ENCODE data around the gene ARID5B.
A peak's percentile ranks its signal among the peaks of the same experiment; 100 is the strongest.
"Not testable (repeated sequence)": the region's sequence is repeated elsewhere in the genome, so short reads cannot be mapped to it uniquely, and the experiment has no call there.

The ARID5B gene

DNA sequence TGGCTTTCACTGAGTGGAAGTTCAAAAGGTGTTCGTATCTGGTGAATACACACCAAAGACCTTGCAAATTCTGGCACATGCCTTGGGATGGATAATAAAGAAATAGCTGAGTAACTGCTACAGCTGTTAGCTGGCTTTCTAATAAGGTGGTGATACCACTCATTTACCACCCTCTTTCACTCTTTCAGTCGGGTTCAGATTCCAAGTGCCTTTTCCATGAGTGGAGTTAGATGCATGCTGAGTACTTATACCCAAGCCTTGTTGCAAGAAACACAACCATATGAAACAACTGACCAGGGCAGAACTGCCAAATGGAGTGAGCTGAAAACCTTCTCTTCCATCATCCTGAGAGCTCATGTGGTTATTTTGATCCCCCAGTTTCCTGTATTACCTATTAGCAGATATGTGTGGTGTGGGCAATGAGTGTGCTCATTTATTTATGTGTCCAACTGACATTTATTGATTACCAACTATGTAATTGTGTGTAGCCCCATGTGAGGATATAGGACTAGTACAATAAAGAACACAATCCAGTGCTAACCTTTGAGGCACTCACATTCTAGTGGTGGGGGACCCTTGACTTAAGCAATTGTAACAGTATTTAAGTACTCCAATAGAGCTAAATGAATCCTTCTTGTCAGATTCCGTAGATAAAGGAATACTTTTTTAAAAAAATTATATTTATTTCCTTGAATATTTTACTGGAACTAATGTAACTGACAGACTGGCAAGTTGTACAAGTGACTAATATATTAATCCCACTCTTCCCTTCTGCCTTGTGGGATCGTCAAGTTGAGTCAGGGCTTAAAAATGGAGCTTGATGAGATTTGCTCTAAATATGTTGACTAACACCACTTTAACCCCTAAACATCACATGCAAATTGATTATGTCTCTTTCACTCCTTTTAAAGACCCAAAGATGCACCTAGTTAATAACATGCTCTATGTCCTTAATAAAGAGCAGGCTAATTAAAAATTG lies 124.7 kb downstream of the ARID5B start:
- DNase-seq, result no peak

GRCh38 chr10:62027841-62028501 lies 126.5 kb downstream of the ARID5B start:
- no peak for DNase-seq

- not testable (repeated sequence) for DNase-seq
Observed at GRCh38 chr10:62028502-62028842, 127.0 kb downstream of the ARID5B start.

DNA sequence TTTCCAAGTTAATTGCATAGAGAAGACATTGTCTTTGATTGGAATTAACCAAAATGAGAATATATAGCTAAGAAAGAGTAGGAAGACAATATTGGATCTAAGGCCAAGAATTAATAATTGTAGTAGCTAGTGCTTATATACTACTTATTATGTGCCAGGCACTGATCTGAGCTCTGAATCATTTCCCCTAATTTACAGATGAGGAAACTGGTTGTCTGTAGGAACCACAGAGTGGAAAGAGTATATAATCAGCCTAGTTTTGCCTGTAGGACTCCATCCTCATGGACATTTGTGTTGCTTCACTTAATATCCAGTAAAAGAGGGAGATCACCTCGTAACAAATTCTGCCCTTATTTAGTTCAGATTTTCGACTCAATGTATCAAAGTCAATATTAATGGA lies 127.9 kb downstream of the ARID5B start:
- DNase-seq, result no peak

DNA sequence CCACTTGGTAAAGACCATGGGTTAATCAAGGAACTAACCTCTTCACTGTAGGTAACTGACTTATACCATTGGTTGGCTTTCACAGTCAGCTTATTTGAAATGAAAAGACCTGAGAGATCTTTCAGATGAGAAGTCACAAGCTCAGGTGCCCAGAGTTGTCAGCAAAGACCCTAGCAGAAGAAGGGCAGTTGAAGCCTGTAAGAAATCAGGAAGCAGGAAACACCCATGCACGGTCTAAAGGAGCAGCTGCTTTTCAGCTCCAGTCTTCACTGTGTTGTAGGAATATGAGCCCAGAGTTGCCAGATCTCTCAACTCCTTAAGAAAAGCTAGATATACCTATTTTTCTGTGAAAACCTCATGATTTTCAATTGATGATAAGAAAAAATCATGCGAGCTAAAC lies 130.0 kb downstream of the ARID5B start:
- no peak for DNase-seq

- no peak for DNase-seq
Observed at GRCh38 chr10:62033125-62033524, 131.6 kb downstream of the ARID5B start.

DNA sequence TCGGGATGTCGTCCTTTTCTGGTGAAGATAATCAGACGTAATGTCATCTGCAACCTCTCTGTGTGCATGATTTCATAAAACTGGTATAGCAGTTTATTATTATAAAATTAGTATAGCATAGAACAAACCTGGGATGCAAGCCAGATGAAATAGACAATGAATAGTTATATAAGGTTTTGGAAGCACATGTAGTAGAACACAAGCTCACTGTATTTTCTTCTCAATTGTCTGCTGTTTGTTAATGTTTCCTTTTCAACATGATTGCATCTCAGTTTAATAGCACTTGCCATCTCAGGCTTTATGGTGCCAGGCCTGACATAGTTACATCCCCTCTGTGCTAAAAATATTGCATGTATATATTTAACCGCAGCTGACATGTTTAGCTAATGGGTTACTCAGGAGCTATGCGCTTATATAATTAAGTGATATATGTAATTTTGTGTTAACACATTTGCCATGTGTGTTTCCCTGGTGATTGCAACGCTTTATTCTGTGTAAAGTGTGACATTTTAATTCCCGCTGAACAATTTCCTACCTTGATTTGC lies 132.7 kb downstream of the ARID5B start:
- DNase-seq, result no peak

DNA sequence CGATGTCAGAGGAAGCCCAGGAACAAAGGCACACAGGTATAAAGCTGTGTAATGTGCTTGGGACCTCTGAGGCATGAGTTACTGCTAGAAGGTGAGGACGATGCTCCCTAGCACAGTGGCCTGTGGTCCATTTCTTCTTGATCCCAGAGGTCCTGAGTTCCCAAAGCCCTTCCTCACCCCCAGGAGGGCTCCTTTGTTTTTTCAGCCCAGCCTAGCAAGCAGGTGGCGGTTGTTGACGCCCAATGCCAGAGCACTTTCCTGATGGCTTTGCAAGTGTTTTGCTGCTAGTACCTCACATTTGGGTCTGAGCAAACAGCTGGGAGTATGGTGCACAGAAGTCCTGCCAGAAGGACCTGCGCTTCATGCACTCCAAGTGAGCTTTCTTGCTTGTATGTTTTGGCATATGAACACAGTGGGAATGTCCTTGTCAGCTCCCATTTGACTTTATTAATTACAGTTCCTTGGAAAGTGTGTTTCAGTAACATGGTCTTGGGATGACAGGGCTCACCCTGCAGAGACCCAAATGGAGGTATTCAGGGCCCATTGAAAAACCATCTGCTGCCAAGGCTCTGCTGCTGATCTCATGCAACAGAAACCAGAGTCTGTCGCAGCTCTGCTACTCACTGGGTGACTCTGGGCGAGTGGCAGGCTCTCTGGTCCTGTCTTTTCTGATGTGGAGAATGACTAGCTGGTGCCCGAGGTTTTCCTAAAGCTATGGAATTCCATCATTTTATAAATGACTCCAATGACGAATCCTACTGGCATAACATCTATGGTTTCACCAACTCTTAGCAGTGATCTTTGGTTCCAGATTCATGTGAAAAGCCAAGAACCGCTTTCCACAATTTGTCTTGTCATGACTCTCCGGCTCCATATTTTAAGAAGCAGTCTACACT lies 134.9 kb downstream of the ARID5B start:
- no peak for DNase-seq

DNA sequence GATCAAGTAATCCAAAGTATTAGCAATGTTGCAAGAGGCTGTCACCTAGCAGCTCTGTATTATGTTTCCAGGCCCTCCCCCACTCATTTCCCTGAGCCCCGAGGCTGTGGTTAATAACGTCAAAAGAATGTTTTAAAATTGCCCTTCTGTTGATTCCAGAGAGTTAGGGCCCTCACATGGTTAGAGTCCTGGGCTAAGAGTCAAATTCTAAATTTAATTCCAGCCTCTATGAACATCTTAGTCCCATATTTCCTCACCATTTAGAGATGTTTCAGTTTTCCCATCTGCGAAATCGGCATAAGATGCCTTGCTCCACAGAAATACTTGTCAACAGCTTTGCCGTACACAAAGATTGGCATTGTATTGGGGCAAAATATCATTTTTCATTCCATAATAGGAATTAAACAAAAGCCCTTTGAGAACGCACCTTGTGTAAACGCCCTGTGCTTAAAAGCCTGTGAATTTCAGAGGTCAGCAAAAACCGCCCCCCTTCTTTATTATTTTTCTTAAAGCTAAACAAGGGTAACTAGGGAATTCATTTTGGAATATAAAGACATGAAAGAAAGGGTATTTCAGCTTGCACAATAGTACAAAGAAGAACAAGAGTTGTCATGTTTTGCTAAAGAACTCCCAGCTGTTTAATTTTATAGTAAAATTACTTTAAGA lies 135.8 kb downstream of the ARID5B start:
- no peak for DNase-seq

DNA sequence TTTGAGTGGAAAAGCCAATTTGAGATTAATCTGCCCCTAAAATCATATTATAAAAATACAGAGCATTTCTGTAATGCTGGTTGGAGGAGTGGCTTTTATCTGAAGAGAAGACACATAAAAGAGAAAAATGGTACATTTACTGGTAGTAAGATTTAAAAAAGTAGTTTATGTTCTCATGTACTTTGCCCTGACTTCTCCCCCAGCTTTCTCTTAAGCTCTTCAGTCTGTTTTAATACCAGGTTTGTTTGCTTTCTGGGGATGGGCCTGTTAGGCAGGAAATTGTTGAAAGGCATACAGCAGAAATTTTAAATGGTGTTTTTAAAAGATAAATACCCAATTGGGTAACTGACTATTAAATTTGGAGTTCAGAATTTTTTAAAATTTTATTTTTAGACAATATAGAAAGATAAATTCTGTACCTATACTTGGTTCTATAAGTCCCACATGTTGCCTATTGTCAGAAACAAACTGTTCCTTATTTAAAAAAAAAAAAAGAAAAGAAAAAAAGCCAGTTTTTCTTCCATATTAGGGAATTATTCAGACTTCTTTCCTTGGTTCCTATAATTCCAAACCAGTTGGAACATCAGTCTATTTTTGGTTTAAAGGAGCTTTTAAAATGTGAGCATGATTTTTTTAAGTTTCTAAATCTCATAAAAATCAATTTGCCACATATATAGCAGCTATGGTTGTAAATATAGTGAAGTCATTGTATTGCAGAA lies 136.6 kb downstream of the ARID5B start:
- no peak for DNase-seq

- peak in 41 of 56 donors; percentile 5 to 77 (median 41) for DNase-seq
Observed at GRCh38 chr10:62038609-62039190, 137.2 kb downstream of the ARID5B start.

GRCh38 chr10:62039954-62040353 lies 138.5 kb downstream of the ARID5B start:
- no peak for DNase-seq

- DNase-seq, result no peak
Observed at GRCh38 chr10:62040881-62041280, 139.4 kb downstream of the ARID5B start.

DNA sequence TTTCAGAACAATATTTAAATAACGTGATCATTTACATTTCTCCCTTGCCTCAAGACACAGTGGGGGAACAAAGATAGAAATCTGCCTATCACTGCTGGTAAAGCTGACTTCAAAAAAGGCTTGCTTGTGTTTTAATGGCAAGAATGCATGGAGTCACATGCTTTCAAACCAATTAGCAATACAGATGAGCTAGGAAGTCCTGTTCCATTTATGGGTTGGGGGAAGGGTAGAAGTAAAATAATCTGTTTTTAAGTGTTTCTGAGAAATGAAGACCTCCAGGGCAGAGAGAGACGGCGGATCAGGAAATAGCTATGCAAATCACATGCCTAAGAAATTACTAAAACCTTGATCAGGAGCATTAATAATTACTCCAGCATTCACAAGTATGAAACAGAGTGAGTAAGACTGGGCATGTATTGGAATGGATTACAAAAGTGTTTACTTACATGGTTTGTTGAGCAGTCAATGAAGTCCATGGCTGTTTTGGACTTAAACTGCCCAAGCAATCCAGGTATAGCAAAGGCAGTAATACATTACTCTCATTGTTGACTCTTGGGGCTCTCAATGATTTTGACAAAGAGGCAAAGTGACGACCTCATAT lies 142.0 kb downstream of the ARID5B start:
- DNase-seq, result no peak

DNA sequence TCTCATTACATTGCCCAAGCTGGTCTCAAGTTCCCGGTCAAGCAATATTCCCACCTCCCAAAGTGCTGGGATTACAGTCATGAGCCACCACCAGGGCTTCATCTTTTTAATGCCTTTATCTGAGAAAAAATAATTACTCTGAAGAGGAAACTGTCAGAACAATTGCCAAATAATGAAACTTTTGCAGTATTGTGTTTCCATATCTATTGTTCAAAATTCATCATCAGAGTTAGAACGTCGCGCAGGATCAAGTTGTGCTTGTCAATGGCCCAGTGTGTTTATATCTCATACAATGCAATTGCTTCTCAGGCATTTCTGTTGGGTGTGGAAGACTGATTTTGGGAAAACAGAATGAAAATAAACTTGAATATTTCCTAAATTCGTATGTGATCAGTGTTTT lies 143.1 kb downstream of the ARID5B start:
- no peak for DNase-seq

DNA sequence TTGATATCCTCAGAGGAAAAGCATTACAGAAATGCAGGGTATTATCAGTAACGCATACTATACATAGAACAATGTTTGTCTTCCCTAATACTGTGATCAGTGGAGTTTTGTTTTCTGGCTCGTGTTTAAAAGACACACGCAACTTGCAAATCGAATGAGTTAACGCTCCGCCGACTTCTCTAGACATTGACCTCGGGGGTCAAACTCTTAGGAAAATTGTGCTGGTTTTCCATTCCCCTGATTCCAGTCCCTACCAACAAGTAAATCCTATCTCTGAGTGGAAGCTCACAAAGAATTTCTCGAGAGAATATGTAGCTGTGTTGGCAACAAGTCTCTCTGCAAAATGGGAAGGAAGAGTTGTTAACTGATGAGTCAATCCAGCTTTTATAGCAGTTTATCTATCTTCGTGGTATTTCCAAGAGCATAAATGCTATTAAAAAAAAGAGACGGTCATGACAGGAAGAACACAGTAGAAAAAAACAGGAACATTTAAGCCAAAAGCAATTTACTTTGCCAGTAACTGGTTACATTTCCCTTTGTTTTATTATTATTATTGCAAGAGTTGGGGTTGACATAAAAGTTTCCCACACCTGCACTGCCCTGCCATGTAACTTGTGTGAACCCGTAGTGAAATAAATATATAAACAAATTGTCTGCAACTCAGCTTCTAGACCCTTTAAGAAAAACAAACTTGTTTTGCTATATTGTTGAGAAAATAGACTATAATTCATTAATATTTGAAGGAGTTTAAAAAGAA lies 144.4 kb downstream of the ARID5B start:
- DNase-seq, result no peak

DNA sequence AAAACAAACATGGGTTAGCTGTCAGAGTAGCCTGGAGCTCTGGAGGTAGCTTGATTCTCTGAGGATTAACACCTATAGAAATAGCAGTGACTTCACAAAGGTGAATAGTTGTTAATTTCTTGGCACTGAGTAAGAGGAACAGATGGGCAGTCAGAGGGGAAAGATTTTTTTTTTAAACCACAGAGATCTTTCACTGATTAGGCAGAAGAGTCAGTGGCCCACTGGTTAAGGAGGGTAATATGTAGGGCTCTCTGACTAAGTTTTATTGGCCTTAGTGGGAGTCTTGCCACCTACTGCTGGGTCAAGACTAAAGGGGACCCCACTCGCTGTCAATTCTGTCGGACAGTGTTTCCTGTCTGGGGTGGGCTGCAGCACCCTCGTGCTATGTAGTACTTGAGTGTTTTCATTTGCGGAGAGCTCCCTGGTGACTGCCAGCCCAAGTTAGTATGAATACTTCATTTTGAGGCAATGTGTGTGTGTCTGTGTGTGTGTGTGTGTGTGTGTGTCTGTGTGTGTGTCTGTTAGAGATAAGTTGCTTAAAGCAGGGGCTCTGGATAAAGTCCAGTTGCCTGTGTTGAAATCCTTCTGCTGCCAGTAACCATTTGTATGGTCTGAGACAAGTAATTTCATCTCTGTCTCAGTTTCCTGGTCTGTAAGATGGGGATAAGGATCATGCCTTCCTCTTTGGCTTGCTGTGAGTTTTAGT lies 145.2 kb downstream of the ARID5B start:
- DNase-seq, result peak in 2 of 56 donors; percentile 12 to 13

All from amygdala (tissue), 56 donors.